ENCODE results near the gene AP5Z1.

- TF ChIP-seq POLR2A (IDR thresholded peaks at IDR 0.05) (no peak), CTCF (IDR thresholded peaks at IDR 0.05) (no peak)
These were observed 5.7 kb upstream of the AP5Z1 start for GRCh38 chr7:4769761-4770160.

Data from prostate gland (tissue), 2 donors.